Endothelial cell of umbilical vein (primary cell): ENCODE measurements around the gene PRDX1. TPM values are rescaled to one million over a fixed set of nuclear protein-coding genes. Genes with fewer than 3 reads are reported as not detected.

Source experiments
- BruUV-seq: library from RNA; stranded (reverse); fragments of 400-500 nt; replicated peaks from 2 replicates; lab custom pipeline; 2021; lab: Mats Ljungman, UMichigan
- CTCF ChIA-PET: fragments of 300-600, 350-600 bp; sonication (Branson Sonifier 250); formaldehyde crosslinking; loops from one replicate; lab custom pipeline; 2021; ENCODE audit warnings: antibody characterized with exemption, inconsistent platforms; lab: Charles Lee
- POLR2A ChIA-PET: fragments of 300-600, 350-600 bp; sonication (Branson Sonifier 250); formaldehyde crosslinking; loops from one replicate; lab custom pipeline; 2021; ENCODE audit warnings: antibody characterized with exemption, inconsistent platforms; lab: Charles Lee
- DNase-seq: peaks from one replicate; pipeline ENCODE4 v3.0.0-alpha.2; 2011; ENCODE audit warnings: low read depth, low spot score
- FAIRE-seq: peaks from 2 replicates; lab custom pipeline; 2011; peaks lifted over from hg19 to GRCh38; lab: Jason Lieb, UNC
- H2AFZ ChIP-seq: 2 replicates; pipeline ENCODE4 v1.6.0; 2012; ENCODE audit warnings: low read depth, low read length, control low read depth, inconsistent platforms
- H3K27ac ChIP-seq: 2 replicates; pipeline ENCODE4 v1.5.1; 2011; ENCODE audit warnings: low read depth, mild to moderate bottlenecking, control low read depth, low read length, moderate library complexity; ENCODE audit not compliant: insufficient read depth
- H3K27me3 ChIP-seq, 2 experiments: 2 replicates each; pipeline versions ENCODE4 v1.6.0 to v1.6.1; 2011; ENCODE audit warnings: low read length in 2 of 2, mixed read lengths in 1 of 2; ENCODE audit not compliant: control insufficient read depth in 2 of 2, insufficient read depth in 2 of 2
- H3K36me3 ChIP-seq, 2 experiments: 2 replicates in 1 of 2; 3 replicates in 1 of 2; pipeline ENCODE4 v1.5.1; 2011; ENCODE audit warnings: low read length in 2 of 2, mild to moderate bottlenecking in 1 of 2, moderate library complexity in 1 of 2; ENCODE audit not compliant: control insufficient read depth in 2 of 2, insufficient read depth in 2 of 2; ENCODE audit errors: extremely low read depth in 1 of 2
- H3K4me1 ChIP-seq: 3 replicates; pipeline ENCODE4 v1.5.1; 2011; ENCODE audit warnings: mild to moderate bottlenecking, low read length; ENCODE audit not compliant: control insufficient read depth, insufficient read depth; ENCODE audit errors: extremely low read depth
- H3K4me2 ChIP-seq: 2 replicates; pipeline ENCODE4 v1.6.1; 2011; ENCODE audit warnings: low read length, control low read depth, mixed read lengths; ENCODE audit not compliant: insufficient read depth
- H3K4me3 ChIP-seq, 3 experiments: fragments of 200-600 bp in 1 of 3; sonication (generic), shearing (Covaris generic) in 1 of 3; replicated peaks in 1 of 3; 2 replicates each; pipeline ENCODE4 v1.5.1; 2011 to 2016; ENCODE audit warnings: control low read depth in 3 of 3, low read length in 3 of 3, mild to moderate bottlenecking in 2 of 3, inconsistent platforms in 1 of 3, low read depth in 1 of 3, moderate library complexity in 1 of 3; ENCODE audit not compliant: insufficient read depth in 1 of 3
- H3K79me2 ChIP-seq: 2 replicates; pipeline ENCODE4 v1.6.0; 2012; ENCODE audit warnings: low read length, inconsistent platforms; ENCODE audit not compliant: control insufficient read depth, insufficient read depth
- H3K9ac ChIP-seq: replicated peaks from 2 replicates; pipeline ENCODE3; 2011; ENCODE audit warnings: low read length, control low read depth; ENCODE audit not compliant: insufficient read depth; ENCODE audit errors: extremely low read depth
- H3K9me1 ChIP-seq: replicated peaks from 3 replicates; pipeline ENCODE4 v1.6.0; 2011; ENCODE audit warnings: mild to moderate bottlenecking, low read length; ENCODE audit not compliant: control insufficient read depth, insufficient read depth; ENCODE audit errors: extremely low read depth
- H3K9me3 ChIP-seq: replicated peaks from 2 replicates; pipeline ENCODE4 v1.5.1; 2012; ENCODE audit warnings: low read length, inconsistent platforms; ENCODE audit not compliant: control insufficient read depth, insufficient read depth
- H4K20me1 ChIP-seq: replicated peaks from 2 replicates; pipeline ENCODE3; 2011; ENCODE audit warnings: mild to moderate bottlenecking, low read length; ENCODE audit not compliant: control insufficient read depth, insufficient read depth; ENCODE audit errors: extremely low read depth
- EZH2 ChIP-seq: IDR thresholded peaks from 2 replicates; pipeline ENCODE4 v1.6.1; 2012; ENCODE audit warnings: borderline replicate concordance, low read depth, mild to moderate bottlenecking, moderate library complexity, low read length, inconsistent platforms; ENCODE audit not compliant: severe bottlenecking
- FOS ChIP-seq: IDR thresholded peaks from 2 replicates; pipeline ENCODE4 v1.6.1; 2011; ENCODE audit warnings: mild to moderate bottlenecking, low read length, moderate library complexity, borderline replicate concordance; ENCODE audit not compliant: insufficient read depth
- GATA2 ChIP-seq: IDR thresholded peaks from 2 replicates; pipeline ENCODE4 v1.7.0; 2011; ENCODE audit warnings: low read depth, mild to moderate bottlenecking, moderate library complexity, mixed read lengths, low read length; ENCODE audit not compliant: insufficient read length, insufficient read depth
- JUN ChIP-seq: IDR thresholded peaks from 2 replicates; pipeline ENCODE4 v1.6.1; 2011; ENCODE audit warnings: borderline replicate concordance, low read depth; ENCODE audit not compliant: insufficient read length, insufficient read depth
- MYC ChIP-seq: IDR thresholded peaks from one replicate; pipeline ENCODE4 v1.6.1; 2011; ENCODE audit warnings: mild to moderate bottlenecking, low read depth, low read length
- POLR2A ChIP-seq: IDR thresholded peaks from 2 replicates; pipeline ENCODE4 v1.6.1; 2012; ENCODE audit warnings: low read depth, mild to moderate bottlenecking, control low read depth, low read length
- POLR2AphosphoS5 ChIP-seq: IDR thresholded peaks from 2 replicates; pipeline ENCODE4 v1.6.1; 2012; ENCODE audit warnings: low read depth, mild to moderate bottlenecking, control low read depth, low read length, moderate library complexity; ENCODE audit not compliant: insufficient read depth
- dilution Hi-C: fragments of 300-500 bp; cut with MboI; formaldehyde crosslinking; loops from one replicate; pipeline ENCODE4 v1.15.0; 2019; ENCODE audit warnings: low sequenced_read_pairs; ENCODE audit not compliant: extremely low pct_ligation_motif_present
- intact Hi-C: fragments of 100-400 bp; cut with micrococcal nuclease; formaldehyde crosslinking; loops from one replicate; pipeline ENCODE4 v1.10.0; 2022
- polyA plus RNA-seq, 4 experiments: library from polyadenylated mRNA; depleted of rRNA in 3 of 4; stranded (reverse) in 3 of 4; unstranded in 1 of 4; fragments of >200 nt; gene quantifications; 2 replicates each; pipeline versions ENCODE4 v1.2.1 to v1.2.3, GENCODE V29; 2011 to 2012; ENCODE audit warnings: missing spikeins in 1 of 4
- total RNA-seq: library from RNA; stranded (reverse); gene quantifications from 2 replicates; pipeline ENCODE4 v1.2.3, GENCODE V29; 2021
- TF ChIP-seq, protein P1 (sequence below), 2 donors: IDR thresholded peaks; 1 replicate in 1 of 2; 2 replicates in 1 of 2; pipeline ENCODE4 v1.5.1; 2011; ENCODE audit warnings: low read length in 2 of 2, mild to moderate bottlenecking in 2 of 2, moderate library complexity in 2 of 2, control low read depth in 1 of 2, inconsistent platforms in 1 of 2, low read depth in 1 of 2; ENCODE audit not compliant: insufficient read depth in 1 of 2; ENCODE audit errors: extremely low read depth in 1 of 2
- TF ChIP-seq, protein P2 (sequence below): IDR thresholded peaks from 2 replicates; pipeline ENCODE4 v1.6.1; 2011; ENCODE audit not compliant: insufficient read depth, insufficient read length

Gene PRDX1
- total and polyA plus RNA-seq, 2 donors (not counting 3 experiments of a cell fraction or from before 2014, with no cell fraction given), result 622 to 685 TPM

DNA sequence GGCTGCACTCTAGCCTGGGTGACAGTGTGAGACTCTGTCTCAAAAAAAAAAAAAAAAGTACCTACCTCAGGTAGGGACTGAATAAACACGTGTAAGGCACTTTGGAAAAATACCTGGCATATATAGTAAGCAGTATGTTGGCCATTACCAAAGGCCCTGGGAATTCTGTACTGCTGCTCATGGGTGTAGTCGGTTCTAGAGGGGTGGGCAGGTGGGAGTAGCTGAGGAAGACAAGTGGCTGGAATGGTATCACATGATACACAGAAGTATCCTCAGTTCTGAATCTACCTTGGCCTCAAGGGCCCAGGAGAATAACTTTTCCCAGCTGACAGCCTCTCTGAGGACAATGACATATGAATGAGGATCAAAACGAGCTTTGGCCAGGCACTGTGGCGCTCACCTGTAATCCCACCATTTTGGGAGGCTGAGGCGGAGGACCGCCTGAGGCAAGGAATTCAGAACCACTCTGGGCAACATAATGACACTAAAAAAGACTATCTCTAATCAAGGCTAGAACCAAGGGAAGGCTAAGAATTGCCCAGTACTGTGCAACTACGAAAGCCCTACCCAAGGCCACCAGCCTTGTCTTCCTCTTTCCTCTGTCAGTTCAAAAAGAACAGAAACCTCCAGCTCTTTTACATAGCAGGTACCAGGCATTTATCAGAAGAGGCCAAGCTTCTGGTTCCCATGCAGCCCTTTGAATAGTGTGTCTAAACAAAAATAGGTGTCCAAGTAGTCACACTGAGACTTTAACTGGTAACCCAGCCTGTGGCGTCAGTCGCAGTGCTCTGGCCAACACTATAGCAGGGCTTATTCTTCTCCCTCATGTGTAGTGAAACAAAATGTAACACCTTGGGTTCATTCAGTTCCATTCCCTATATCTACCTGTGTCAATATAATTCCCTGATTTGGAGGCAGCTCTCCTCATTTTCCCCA is 11.4 kb downstream of the PRDX1 start:
- H3K4me1 ChIP-seq, result no peaks in the 10 kb centered on the region
- CTCF ChIA-PET, result interaction anchor here (1.0 to 6.0 kb wide), 5 partner anchors 8 to 57 kb away, joined by 3 to 148 read pairs (median 5); partner anchors contain the start of genes AKR1A1, CCDC163 and MMACHC
- no TSS peak for BruUV-seq
- H3K9ac ChIP-seq, result no peak overlapping the region
- H3K4me3 ChIP-seq, result no peak overlapping the region
- no peak overlapping the region for H2AFZ ChIP-seq
- no peak for DNase-seq
- H3K36me3 ChIP-seq, result peaks cover 39 to 41% of the 10 kb centered on the region in 2 experiments
- no peaks in the 10 kb centered on the region for H3K9me1 ChIP-seq
- H3K9me3 ChIP-seq, result no peaks in the 10 kb centered on the region
- no peaks in the 10 kb centered on the region for H3K27me3 ChIP-seq
- POLR2A ChIA-PET, result interaction anchor here (3.8 kb wide), 1 partner anchor 11 kb away, joined by 32 read pairs; the partner anchor contains the start of gene PRDX1
- H3K4me2 ChIP-seq, result no peak overlapping the region
- TF ChIP-seq MYC, result no peak
- no peak for TF ChIP-seq POLR2AphosphoS5
- TF ChIP-seq, protein P1, sequence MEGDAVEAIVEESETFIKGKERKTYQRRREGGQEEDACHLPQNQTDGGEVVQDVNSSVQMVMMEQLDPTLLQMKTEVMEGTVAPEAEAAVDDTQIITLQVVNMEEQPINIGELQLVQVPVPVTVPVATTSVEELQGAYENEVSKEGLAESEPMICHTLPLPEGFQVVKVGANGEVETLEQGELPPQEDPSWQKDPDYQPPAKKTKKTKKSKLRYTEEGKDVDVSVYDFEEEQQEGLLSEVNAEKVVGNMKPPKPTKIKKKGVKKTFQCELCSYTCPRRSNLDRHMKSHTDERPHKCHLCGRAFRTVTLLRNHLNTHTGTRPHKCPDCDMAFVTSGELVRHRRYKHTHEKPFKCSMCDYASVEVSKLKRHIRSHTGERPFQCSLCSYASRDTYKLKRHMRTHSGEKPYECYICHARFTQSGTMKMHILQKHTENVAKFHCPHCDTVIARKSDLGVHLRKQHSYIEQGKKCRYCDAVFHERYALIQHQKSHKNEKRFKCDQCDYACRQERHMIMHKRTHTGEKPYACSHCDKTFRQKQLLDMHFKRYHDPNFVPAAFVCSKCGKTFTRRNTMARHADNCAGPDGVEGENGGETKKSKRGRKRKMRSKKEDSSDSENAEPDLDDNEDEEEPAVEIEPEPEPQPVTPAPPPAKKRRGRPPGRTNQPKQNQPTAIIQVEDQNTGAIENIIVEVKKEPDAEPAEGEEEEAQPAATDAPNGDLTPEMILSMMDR (IDR thresholded peaks at IDR 0.05; ENCODE audit: extremely low read depth in 1 of 2, insufficient read depth in 1 of 2, low read depth in 1 of 2, low read length in 2 of 2), result no peak
- TF ChIP-seq POLR2A, result no peak
- TF ChIP-seq FOS, result no peak
- no peak for TF ChIP-seq GATA2
- TF ChIP-seq, protein P2, sequence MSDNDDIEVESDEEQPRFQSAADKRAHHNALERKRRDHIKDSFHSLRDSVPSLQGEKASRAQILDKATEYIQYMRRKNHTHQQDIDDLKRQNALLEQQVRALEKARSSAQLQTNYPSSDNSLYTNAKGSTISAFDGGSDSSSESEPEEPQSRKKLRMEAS, result no peak
- no peak for TF ChIP-seq JUN
- TF ChIP-seq EZH2, result no peak
- H4K20me1 ChIP-seq, result no peaks in the 10 kb centered on the region
- H3K79me2 ChIP-seq, result peaks cover 3% of the 10 kb centered on the region
- H3K27ac ChIP-seq, result no peak overlapping the region
- intact Hi-C loops (no loop called here), dilution Hi-C loops (no loop called here)
- FAIRE-seq, result no peak
